GM21576 (cell line): ENCODE measurements around the gene CFAP161.
"Not testable (repeated sequence)": the region's sequence is repeated elsewhere in the genome, so short reads cannot be mapped to it uniquely, and the experiment has no call there.

Experiments used
- ATAC-seq: cut with Tn5 transposase; IDR thresholded peaks from one replicate; pipeline ENCODE4 v1.9.1; 2021; ENCODE audit warnings: mild to moderate bottlenecking, moderate library complexity; ENCODE audit not compliant: unreplicated experiment

Gene CFAP161

DNA sequence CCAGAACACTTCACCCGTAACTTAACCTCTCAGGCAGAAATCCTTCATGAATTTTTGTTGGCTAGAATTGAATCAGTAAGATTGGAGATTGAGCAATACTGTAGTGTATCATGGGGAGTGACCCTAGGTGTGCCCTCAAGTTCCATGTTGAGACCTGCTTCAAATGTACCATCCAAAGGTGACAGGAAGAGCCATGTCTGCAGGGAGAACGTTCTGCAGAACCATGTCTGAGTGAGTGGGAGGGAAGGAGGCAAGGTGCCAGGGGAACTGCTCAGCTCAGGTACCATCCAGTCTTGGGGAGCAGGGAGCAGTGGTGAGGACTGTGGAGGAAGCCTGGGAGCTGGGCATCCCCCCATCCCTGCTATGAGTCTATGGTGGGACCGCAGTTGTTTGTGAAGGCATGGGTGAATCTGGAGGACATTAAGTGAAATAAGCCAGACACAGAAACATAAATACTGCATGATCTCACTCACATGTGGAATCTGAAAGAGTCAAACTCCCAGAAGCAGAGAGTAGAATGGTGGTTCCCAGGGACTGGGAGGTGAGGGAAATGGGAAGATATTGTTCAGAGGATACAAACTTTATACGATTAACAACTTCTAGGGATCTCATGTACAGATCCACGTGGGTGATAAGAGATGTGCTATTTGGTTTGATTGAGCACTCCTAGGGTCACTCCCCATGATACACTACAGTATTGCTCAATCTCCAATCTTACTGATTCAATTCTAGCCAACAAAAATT, 23.3 kb downstream of the CFAP161 start:
- no peak for ATAC-seq

GRCh38 chr15:81157939-81158223, 23.8 kb downstream of the CFAP161 start:
- ATAC-seq = no peak

- not testable (repeated sequence) for ATAC-seq
Observed at GRCh38 chr15:81158561-81158960, 24.5 kb downstream of the CFAP161 start.

GRCh38 chr15:81160312-81161159, 26.5 kb downstream of the CFAP161 start:
- no peak for ATAC-seq

DNA sequence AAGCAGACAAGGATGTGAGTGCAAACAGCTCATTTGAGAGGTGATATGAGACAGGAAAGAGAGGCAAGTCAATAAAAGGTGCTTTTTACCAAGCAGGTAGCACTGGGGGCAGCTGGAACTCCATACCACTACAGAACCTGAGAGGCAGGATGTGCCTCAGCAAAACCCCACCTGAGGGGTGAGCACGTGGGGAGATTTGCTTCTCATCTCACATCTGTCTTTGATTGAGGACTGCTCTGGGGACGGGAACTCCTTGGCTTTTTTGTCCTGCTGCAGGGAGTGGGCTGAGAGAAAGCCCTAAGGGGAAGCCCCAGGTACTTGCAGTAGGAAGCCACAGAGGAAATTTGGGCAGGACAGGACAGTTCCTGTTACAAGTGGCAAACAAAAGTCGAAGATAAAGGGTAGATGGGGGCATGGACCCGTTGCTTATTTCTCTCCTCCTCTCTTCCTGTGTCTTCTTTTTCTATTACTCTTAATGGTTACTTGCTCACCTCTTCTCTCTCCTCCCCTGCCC, 27.1 kb downstream of the CFAP161 start:
- no peak for ATAC-seq

DNA sequence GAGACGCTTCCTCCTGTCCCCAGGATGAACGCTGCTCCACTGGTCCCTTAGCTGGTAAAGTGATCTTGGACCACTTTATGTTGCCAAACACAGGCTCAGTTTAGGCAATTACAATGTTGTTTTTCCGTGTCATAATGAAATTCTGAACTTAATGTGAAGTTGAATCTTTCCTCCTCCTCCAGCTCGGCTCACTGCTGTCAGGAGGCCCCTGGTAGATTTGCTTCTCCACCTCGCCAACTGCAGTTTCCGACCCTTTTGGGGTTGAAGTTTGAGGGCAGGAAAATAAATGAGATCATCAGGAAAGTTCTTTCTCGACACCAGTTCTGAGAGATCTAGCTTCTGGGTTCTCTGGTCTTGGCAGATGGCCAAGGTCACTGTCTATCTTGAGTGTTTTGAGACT, 27.8 kb downstream of the CFAP161 start:
- no peak for ATAC-seq

DNA sequence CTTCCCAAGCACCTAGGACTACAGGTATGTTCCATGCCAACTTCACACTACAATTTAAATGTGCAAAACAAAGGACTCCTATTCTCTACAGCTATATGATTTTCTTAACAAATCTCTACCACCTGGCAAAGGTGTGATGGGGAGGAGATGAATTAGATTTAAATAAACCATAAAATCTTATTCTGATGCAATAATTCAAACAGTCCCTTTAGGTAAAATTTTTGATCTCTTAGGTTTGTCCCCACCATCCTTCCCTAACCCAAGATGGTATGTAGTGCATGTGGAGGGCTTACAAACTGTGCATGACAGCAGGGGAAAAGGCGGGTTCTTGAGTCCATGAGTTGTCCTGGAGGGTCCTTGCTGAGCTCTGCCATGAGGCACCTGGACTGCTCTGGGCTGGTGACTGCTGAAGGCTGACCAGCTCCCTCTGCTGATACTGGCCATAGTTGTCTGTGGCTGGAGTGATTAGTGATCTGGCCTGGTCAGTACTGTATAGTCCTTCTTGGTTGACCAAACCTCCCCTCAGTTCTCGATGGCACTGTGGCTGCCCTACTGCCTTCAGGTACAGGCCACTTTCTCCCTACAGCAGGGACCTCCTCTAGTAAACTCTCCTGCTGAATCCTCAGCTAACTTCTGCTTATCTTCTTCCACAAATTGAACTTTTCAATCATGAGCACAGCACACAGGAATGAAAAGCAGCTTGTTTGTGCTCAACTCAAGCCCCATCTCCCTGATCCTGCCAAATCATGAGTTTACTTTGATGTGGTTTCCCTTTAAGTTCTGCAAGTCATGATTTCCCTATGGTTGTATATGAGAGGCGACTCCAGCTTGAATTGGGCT, 30.1 kb downstream of the CFAP161 start:
- ATAC-seq = no peak

- ATAC-seq = no peak
Observed at GRCh38 chr15:81165535-81165934, 31.5 kb downstream of the CFAP161 start.

- ATAC-seq = no peak
Observed at GRCh38 chr15:81166636-81167305, 32.7 kb downstream of the CFAP161 start.

DNA sequence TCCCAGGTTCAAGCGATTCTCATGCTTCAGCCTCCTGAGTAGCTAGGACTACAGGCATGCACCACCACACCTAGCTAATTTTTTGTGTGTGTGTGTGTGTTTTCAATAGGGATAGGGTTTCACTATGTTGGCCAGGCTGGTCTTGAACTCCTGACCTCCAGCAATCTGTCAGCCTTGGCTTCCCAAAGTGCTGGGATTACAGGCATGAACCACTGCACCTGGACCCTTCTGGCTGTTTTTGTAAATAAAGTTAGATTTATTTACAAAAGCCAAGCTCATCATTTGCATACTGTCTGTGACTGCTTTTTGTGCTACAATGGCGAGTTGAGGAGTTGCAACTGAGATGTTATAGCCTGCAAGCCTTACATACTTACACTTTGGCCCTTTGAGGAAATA, 34.1 kb downstream of the CFAP161 start:
- ATAC-seq = no peak

- no peak for ATAC-seq
Observed at GRCh38 chr15:81168644-81169043, 34.6 kb downstream of the CFAP161 start.

- ATAC-seq = no peak
Observed at GRCh38 chr15:81170511-81170910, 36.4 kb downstream of the CFAP161 start.

DNA sequence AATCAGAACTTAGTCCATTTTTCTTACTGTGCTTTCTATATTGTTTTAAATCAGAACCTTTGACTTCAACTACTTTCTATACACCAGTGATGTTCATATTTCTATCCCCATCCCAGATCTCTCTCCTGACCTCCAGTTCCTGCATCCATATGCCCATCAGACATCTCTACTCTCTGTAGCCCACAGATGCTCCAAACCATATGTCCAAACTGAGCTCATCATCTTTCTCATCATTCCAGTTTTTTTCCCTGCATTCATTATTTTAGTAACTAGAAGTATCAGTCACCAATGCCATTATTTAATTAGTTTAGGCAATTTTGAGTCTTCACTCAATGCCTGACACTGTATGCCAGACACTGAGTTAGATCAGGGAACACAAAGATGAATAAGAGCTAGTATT, 37.2 kb downstream of the CFAP161 start:
- no peak for ATAC-seq

DNA sequence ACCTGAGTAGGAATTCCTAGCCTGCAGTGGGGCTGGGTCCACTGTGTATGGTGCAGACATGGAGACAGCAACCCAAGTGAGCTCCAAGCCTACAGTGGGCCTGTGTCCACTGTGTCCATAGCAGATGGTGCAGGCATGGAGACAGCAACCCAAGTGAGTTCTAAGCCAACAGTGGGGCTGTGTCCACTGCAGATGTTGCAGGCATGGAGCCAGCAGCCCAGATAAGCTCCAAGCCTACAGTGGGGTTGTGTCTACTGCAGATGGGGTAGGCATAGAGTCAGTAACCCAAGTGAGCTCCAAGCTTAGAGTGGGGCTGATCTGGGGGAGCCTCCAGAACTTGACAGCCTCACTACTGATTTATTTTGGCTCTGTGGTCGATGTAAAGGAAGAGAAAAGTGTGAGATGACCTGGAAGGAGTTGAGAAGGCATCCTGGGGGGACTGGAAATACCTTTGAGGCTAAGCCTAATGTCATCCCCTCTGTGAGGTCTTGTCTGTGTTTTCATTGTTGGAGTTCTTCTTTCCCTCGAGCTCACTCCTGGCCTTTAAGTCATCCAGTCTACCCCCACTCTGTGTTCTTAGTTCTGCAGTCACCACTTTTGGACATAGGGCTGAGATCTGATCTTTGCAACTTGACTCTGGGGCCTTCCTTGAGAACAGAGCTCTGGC, 40.2 kb downstream of the CFAP161 start:
- ATAC-seq = no peak

DNA sequence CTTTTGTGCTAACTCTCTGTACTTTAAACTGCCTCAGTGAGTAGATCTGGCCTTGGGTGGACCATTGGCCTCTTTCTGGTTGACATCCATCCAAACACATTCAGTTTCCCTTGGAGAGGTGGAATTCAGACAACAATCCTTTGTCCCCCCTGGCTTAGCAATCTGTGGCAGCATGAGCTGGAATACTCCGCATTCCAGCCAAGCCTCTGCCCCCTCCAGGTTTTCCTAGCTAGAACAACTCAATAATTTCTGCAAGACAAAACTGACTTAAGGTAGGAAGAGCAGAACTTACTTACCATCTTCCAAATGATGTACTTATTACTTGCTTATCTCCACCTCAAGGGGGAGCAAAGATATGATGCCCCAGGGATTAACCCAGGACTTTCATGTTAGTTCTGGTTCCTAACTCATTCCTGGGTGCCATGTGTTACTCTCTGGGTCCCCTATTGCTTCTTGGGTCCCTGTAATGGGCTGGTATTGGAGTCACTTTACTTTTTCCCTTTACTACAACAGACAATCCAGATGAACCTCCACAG, 40.8 kb downstream of the CFAP161 start:
- no peak for ATAC-seq

GRCh38 chr15:81175496-81175895, 41.4 kb downstream of the CFAP161 start:
- ATAC-seq = no peak

GRCh38 chr15:81176291-81176893, 42.3 kb downstream of the CFAP161 start:
- ATAC-seq = no peak

DNA sequence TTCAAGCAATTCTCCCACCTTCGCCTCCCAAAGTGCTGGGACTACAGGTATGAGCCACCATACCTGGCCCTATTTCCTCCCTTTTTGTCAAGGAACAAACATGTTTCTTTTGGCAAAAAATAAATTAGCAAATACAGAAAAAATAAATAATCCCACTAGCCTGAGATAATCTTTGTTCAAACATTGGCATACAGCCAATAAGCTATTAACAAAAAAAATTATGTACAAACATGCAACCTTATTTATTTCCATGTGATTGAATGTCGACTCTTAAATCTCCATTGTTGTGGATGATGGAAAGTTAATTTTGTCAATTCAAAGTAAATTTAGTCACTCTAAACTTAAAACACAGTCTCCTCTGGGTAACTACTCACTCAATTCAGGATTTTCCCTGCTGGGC, 44.3 kb downstream of the CFAP161 start:
- no peak for ATAC-seq

GRCh38 chr15:81181220-81181619, 47.1 kb downstream of the CFAP161 start:
- no peak for ATAC-seq
